Left ventricle myocardium inferior (tissue), 1 donor: ENCODE results near the gene XPR1. TPM values are rescaled to one million over a fixed set of nuclear protein-coding genes. Genes with fewer than 3 reads are reported as not detected.

Experiments
- DNase-seq: peaks from one replicate; pipeline ENCODE4 v3.0.0-alpha.2; 2020
- H3K27ac ChIP-seq: fragments of 200-600 bp; replicated peaks from 2 replicates; pipeline ENCODE4 v1.8.0; 2021
- H3K27me3 ChIP-seq: fragments of 200-600 bp; 2 replicates; pipeline ENCODE4 v1.8.0; 2021; ENCODE audit warnings: low read depth
- H3K36me3 ChIP-seq: fragments of 200-600 bp; 2 replicates; pipeline ENCODE4 v1.8.0; 2021
- H3K4me1 ChIP-seq: fragments of 200-600 bp; 2 replicates; pipeline ENCODE4 v1.8.0; 2021
- H3K4me3 ChIP-seq: fragments of 200-600 bp; 2 replicates; pipeline ENCODE4 v1.8.0; 2021; ENCODE audit warnings: mild to moderate bottlenecking, moderate library complexity
- H3K9me3 ChIP-seq: fragments of 200-600 bp; replicated peaks from 2 replicates; pipeline ENCODE4 v1.8.0; 2021
- CTCF ChIP-seq: fragments of 200-600 bp; IDR thresholded peaks from 2 replicates; pipeline ENCODE4 v1.8.0; 2021; ENCODE audit warnings: antibody characterized with exemption, mild to moderate bottlenecking, borderline replicate concordance
- intact Hi-C: fragments of 100-400 bp; cut with micrococcal nuclease; formaldehyde crosslinking; loops from one replicate; pipeline ENCODE4 v1.11.0; 2022
- total RNA-seq: library from RNA; stranded (reverse); fragmentation: NEBNext Ultra II Directional; extraction: Animal tissue kit (Norgen Biotek cat#: 25700); gene quantifications from one replicate; pipeline ENCODE4 v1.2.1, GENCODE V29; 2021
- donor health status: DM: no; HTN: yes; CAD: no; lungs with severe emphysema.

XPR1 gene
- total RNA-seq, 1 donor from 2014 or later, result 60.4 TPM

DNA sequence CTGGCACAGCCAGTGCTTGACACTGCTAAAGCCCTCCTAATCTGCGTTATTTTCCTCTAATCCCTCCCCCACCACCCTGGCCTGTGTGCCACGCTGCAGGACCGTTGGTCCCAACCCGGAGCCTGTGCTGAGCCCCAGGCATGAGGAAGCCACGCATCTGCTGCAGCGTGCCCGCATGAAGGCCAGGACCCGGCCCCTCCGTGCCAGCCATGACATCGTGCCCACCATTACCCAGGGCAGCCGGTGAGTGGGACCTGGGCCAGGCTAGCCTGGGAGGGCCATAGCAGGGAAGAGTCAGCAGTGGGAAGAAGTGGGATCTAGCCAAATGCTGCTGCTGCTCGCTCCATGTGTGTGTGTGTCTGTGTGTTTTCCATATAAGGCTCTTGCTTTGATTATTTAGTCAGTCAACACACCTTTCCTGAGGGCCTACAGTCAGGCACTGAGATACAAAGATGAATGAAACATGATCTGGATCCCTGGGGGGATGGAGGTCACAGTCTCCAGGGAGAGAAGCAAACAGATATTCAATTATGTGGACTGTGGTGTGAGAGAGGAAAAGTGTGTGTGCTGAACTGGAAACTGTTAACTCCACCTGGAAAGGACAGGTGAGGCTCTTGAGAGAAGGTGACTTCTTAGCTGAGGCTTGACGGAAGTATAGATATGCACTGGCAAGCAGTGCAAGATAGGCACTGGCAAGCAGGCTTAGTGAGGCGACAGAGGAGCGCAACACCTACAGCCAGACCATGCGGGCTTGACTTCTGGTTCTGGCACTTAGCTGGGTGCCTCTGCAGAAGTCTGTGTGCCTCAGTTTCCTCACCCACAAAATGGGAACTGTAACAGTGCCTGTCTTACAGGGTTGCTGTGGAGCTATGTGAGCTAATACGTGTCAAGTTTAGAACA lies 296.8 kb downstream of the XPR1 start:
- Histone ChIP-seq H3K36me3 (no peaks in the 10 kb centered on the region), H3K4me3 (no peak overlapping the region), H3K27me3 (no peaks in the 10 kb centered on the region), H3K27ac (peak overlapping the region; percentile 82), H3K4me1 (peaks cover 44% of the 10 kb centered on the region), H3K9me3 (no peaks in the 10 kb centered on the region)
- DNase-seq, result no peak
- intact Hi-C loops, result no loop called here
- TF ChIP-seq CTCF, result no peak

- H3K27me3 ChIP-seq, result no peaks in the 10 kb centered on the region
- no peaks in the 10 kb centered on the region for H3K36me3 ChIP-seq
- intact Hi-C loops, result no loop called here
- no peak overlapping the region for H3K27ac ChIP-seq
- H3K9me3 ChIP-seq, result no peaks in the 10 kb centered on the region
- TF ChIP-seq CTCF, result no peak
- no peak for DNase-seq
- peaks cover 44% of the 10 kb centered on the region for H3K4me1 ChIP-seq
- H3K4me3 ChIP-seq, result no peak overlapping the region
These were observed 297.6 kb downstream of the XPR1 start for GRCh38 chr1:180929389-180929788.

GRCh38 chr1:180930687-180931086 lies 298.9 kb downstream of the XPR1 start:
- no peak for TF ChIP-seq CTCF
- Histone ChIP-seq H3K27me3 (no peaks in the 10 kb centered on the region), H3K9me3 (no peaks in the 10 kb centered on the region), H3K4me3 (no peak overlapping the region), H3K27ac (no peak overlapping the region), H3K4me1 (peaks cover 36% of the 10 kb centered on the region), H3K36me3 (peaks cover 11% of the 10 kb centered on the region)
- DNase-seq, result no peak
- intact Hi-C loops, result no loop called here

GRCh38 chr1:180931529-180931928 lies 299.7 kb downstream of the XPR1 start:
- peaks cover 20% of the 10 kb centered on the region for H3K36me3 ChIP-seq
- H3K4me3 ChIP-seq, result no peak overlapping the region
- TF ChIP-seq CTCF, result no peak
- intact Hi-C loops, result no loop called here
- peaks cover 28% of the 10 kb centered on the region for H3K4me1 ChIP-seq
- no peaks in the 10 kb centered on the region for H3K9me3 ChIP-seq
- H3K27ac ChIP-seq, result no peak overlapping the region
- no peaks in the 10 kb centered on the region for H3K27me3 ChIP-seq
- DNase-seq, result no peak

GRCh38 chr1:180932378-180932777 lies 300.6 kb downstream of the XPR1 start:
- Histone ChIP-seq H3K27ac (no peak overlapping the region), H3K36me3 (peaks cover 26% of the 10 kb centered on the region), H3K4me3 (no peak overlapping the region), H3K4me1 (peaks cover 19% of the 10 kb centered on the region), H3K27me3 (no peaks in the 10 kb centered on the region), H3K9me3 (no peaks in the 10 kb centered on the region)
- intact Hi-C loops, result no loop called here
- no peak for TF ChIP-seq CTCF
- DNase-seq, result no peak
